Neutrophil (primary cell): ENCODE data around the gene PLA2G4C.

Experiments used
- H3K27ac ChIP-seq: fragments of 200-600 bp; sonication (generic); 2 replicates; pipeline ENCODE4 v1.5.1; 2016; ENCODE audit warnings: mild to moderate bottlenecking, moderate library complexity
- H3K27me3 ChIP-seq: fragments of 200-600 bp; sonication (generic); 2 replicates; pipeline ENCODE4 v1.6.0; 2016; ENCODE audit warnings: mild to moderate bottlenecking
- H3K36me3 ChIP-seq: fragments of 200-600 bp; sonication (generic); 2 replicates; pipeline ENCODE4 v1.5.1; 2017
- H3K4me1 ChIP-seq, 2 experiments: fragments of 200-600 bp in 1 of 2; sonication (generic) in 1 of 2; 1 replicate in 1 of 2; 2 replicates in 1 of 2; pipeline versions ENCODE4 v1.5.1 to v1.6.1; 2013 to 2016; ENCODE audit warnings: low read depth in 1 of 2, low read length in 1 of 2, mild to moderate bottlenecking in 1 of 2, moderate library complexity in 1 of 2; ENCODE audit not compliant: control insufficient read depth in 1 of 2, insufficient read depth in 1 of 2
- H3K4me3 ChIP-seq, 2 experiments: fragments of 200-600 bp in 1 of 2; sonication (generic) in 1 of 2; 1 replicate in 1 of 2; 2 replicates in 1 of 2; pipeline ENCODE4 v1.5.1; 2013 to 2016; ENCODE audit warnings: low read depth in 1 of 2, low read length in 1 of 2, mild to moderate bottlenecking in 1 of 2, moderate library complexity in 1 of 2
- H3K9me3 ChIP-seq: fragments of 200-600 bp; sonication (generic); 2 replicates; pipeline ENCODE4 v1.5.1; 2016
- CTCF ChIP-seq: fragments of 200-600 bp; sonication (generic); IDR thresholded peaks from 2 replicates; pipeline ENCODE4 v1.5.1; 2016; ENCODE audit warnings: antibody characterized with exemption

The PLA2G4C gene

DNA sequence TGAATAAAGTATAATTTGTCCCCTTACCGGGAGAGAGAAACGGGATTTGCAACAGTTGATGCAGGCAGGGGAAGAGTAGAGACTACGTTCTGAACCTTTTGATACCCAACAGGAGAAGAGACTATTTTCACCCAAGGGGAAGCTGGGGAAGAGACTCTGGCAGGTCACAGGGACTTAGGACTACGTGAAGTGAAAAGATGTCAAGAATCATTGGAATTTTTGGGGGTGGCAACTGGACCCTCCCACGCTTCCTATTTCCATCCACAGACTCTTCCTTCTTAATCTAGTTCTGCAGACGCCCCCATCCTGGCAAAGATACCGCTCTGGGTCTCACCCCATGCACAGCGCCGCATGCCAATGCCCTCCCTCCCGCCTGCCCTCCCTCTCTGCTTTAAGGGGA lies 80.5 kb downstream of the PLA2G4C start:
- no peaks in the 10 kb centered on the region for H3K4me1 ChIP-seq
- H3K36me3 ChIP-seq: no peaks in the 10 kb centered on the region
- no peaks in the 10 kb centered on the region for H3K27me3 ChIP-seq
- H3K4me3 ChIP-seq: no peak overlapping the region
- no peak overlapping the region for H3K27ac ChIP-seq
- no peaks in the 10 kb centered on the region for H3K9me3 ChIP-seq
- TF ChIP-seq CTCF: no peak

GRCh38 chr19:48029431-48029830 lies 81.2 kb downstream of the PLA2G4C start:
- H3K4me1 ChIP-seq: no peaks in the 10 kb centered on the region
- no peak overlapping the region for H3K27ac ChIP-seq
- H3K4me3 ChIP-seq: no peak overlapping the region
- H3K27me3 ChIP-seq: no peaks in the 10 kb centered on the region
- H3K36me3 ChIP-seq: no peaks in the 10 kb centered on the region
- H3K9me3 ChIP-seq: no peaks in the 10 kb centered on the region
- TF ChIP-seq CTCF: no peak

DNA sequence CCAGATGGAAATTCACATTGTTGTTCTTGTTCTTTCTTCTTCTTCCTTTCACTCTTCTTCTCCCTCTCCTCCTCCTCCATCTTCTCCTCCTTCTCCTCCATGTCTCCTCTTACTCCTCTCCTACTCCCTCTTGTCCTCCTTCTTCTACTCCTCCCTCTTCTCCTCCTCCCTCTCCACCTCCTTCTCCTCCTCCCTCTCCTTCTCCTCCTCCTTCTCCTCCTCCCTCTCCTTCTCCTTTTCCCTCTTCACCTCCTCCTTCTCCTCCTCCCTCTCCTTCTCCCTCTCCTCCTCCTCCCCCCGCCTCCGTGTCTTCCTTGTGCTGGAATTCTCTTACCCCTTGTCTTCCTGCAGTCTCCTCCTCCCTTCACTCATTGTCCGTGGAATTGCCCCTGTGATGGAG lies 85.1 kb downstream of the PLA2G4C start:
- no peak overlapping the region for H3K4me3 ChIP-seq
- H3K9me3 ChIP-seq: no peaks in the 10 kb centered on the region
- peaks cover 2% of the 10 kb centered on the region for H3K27me3 ChIP-seq
- no peak for TF ChIP-seq CTCF
- no peaks in the 10 kb centered on the region for H3K4me1 ChIP-seq
- no peak overlapping the region for H3K27ac ChIP-seq
- H3K36me3 ChIP-seq: no peaks in the 10 kb centered on the region

DNA sequence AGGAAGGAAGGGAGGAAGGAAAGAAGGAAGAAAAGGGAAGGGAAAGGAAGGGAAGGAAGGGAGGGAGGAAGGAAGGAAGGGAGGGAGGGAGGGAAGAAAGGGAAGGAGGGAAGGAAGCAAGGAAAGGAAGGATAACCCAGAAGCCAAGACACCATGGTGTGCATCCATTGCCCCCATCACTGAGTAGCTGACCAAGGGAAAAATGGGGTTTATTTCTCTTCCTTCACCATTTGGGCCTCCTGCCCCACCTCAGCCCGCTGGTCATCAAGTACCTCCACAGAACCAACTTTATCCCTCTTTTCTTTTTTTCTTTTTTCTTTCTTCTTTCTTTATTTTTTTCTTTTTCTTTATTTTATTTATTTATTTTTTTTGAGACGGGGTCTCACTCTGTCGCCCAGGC lies 87.1 kb downstream of the PLA2G4C start:
- H3K27ac ChIP-seq: no peak overlapping the region
- no peaks in the 10 kb centered on the region for H3K36me3 ChIP-seq
- no peaks in the 10 kb centered on the region for H3K4me1 ChIP-seq

DNA sequence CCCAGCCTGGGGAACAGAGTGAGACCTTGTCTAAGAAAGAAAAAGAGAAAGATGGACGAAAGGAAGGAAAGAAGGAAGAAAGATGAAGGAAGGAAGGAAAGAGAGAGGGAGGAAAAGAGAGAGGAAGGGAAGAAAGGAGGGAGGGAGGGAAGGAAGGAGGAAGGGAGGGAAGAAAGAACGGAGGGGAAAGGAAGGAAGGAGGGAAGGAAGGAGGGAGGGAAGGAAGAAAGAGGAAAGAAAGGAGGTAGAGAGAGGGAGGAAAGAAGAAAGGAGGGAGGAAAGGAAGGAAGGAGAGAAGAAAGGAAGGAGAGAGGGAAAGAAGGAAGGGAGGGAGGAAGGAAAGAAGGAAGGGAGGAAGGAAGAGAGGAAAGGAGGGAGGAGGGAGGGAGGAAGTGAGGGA lies 87.6 kb downstream of the PLA2G4C start:
- TF ChIP-seq CTCF: no peak

More for the DNA sequence above, 87.1 kb downstream of the PLA2G4C start:
- Histone ChIP-seq H3K4me3 (no peak overlapping the region), H3K9me3 (no peaks in the 10 kb centered on the region), H3K27me3 (peaks cover 3% of the 10 kb centered on the region)
- TF ChIP-seq CTCF: no peak

GRCh38 chr19:48020686-48021085 lies 89.9 kb downstream of the PLA2G4C start:
- Histone ChIP-seq H3K27me3 (peaks cover 8% of the 10 kb centered on the region), H3K27ac (no peak overlapping the region), H3K4me3 (no peak overlapping the region), H3K36me3 (no peaks in the 10 kb centered on the region), H3K9me3 (no peaks in the 10 kb centered on the region), H3K4me1 (no peaks in the 10 kb centered on the region)
- TF ChIP-seq CTCF: no peak

More for the DNA sequence above, 87.6 kb downstream of the PLA2G4C start:
- Histone ChIP-seq H3K4me1 (no peaks in the 10 kb centered on the region), H3K9me3 (no peaks in the 10 kb centered on the region), H3K36me3 (no peaks in the 10 kb centered on the region), H3K27me3 (peaks cover 3% of the 10 kb centered on the region), H3K4me3 (no peak overlapping the region), H3K27ac (no peak overlapping the region)
